ENCODE results near the gene TEX38.
"Not testable (repeated sequence)": the region's sequence is repeated elsewhere in the genome, so short reads cannot be mapped to it uniquely, and the experiment has no call there.

TEX38 gene
- 0 to 0.23 (median 0) reads per million in 4 donors for total RNA-seq

DNA sequence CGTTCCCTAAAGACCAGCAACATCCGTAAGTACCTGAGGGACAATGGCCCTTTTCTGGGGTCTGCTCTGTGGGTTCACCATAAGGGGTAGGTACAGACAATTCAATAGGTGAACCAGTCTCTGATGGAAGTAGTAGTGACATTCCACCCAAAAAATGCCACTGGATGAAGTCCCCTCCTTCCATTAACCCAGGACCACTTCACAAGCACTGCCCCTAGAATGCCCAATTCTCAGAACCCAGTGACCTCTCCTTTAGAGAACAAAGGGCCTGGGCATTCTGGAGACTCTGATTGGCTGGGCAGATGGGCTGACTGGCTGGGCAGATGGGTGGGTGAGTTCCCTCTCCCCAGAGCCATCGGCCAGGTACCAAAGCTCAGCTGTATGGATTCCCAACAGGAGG is at the start of gene TEX38:
Gene TEX38, plus strand, starts transcription at position 301 of the 400 bp plus-strand sequence. Its CDS starts 81 bp downstream, at position 382.
- DNase-seq: no peak

- DNase-seq: no peak
Measured at GRCh38 chr1:46621930-46622329, 49.7 kb upstream of the TEX38 start.

- DNase-seq: no peak
Measured at GRCh38 chr1:46622344-46622743, 49.3 kb upstream of the TEX38 start.

DNA sequence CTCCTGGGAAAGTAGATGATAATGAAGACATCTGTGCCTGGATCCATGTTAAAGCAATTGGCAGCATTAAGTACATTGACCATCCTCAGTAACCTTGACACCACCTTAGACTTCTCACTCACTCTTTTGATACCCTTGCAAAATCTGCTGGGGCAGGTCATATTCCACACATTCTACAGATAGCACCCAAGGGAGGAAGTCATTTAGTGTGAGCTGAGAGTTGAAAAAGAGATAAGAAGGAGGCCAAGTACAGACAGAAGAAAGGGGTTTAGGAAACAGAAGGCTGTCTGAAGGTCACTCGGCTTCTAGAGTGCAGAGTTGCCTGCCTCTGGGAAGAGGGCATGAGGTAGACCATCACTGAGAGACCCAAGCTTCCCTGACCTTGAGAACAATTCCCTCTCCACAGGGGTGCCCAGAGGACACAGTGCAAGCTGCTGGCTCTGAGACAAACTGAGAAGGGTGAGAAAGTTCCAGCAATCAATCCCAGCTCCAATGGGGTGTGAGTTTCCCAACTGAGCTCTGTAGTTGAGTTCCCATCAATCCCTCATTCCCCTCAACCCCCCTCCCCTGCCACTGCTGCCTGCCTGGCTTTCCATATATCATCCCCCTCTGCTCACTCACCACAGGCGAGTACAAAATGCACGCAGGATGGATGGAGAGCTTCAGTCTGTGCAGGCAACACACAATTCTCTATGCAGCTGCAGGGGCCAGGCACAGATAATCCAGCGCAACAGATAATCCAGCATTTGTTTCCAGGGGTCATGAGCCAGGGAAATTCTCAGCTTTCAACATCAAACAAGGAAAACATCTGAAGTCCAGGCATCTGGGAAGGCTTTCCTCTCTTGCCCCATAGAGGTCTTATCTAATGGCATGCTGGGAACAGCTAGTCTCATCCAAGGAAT is 47.7 kb upstream of the TEX38 start:
- DNase-seq: no peak

DNA sequence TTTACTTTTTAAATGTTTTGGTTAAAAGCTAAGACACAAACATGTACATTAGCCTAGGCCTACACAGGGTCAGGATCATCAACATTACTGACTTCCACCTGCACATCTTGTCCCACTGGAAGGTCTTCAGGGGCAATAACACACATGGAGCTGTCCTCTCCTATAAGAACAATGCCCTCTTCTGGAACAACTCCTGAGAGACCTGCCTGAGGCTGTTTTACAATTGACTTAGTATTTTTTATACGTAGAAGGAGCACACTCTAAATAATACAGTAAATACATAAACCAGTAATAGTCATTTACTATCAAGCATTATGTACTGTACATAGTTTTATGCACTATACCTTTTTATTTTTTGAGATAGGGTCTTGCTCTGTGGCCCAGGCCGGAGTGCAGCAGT is 40.9 kb upstream of the TEX38 start:
- DNase-seq: no peak

GRCh38 chr1:46635205-46635604 is 36.4 kb upstream of the TEX38 start:
- no peak for DNase-seq

GRCh38 chr1:46637444-46638083 is 34.1 kb upstream of the TEX38 start:
- no peak for DNase-seq

DNA sequence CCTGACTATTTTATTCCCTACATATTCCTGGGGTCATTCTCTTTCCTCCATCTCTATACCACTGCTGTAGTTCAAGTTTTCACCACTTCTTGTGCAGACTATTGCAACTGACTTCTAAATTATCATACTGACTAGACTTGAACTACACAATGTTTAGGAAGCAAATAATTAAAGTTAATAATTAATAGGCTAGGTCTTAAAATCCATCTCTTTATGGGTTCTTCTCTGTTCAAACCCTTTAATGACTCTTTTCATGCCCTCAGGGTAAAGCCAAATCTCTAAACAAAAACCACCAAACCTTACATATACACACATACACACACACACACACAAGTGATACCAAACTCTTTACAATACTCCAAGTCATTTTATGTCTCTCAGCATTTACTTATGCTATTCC is 32.7 kb upstream of the TEX38 start:
- DNase-seq: no peak

- DNase-seq: no peak
Measured at GRCh38 chr1:46639547-46639946, 32.1 kb upstream of the TEX38 start.

DNA sequence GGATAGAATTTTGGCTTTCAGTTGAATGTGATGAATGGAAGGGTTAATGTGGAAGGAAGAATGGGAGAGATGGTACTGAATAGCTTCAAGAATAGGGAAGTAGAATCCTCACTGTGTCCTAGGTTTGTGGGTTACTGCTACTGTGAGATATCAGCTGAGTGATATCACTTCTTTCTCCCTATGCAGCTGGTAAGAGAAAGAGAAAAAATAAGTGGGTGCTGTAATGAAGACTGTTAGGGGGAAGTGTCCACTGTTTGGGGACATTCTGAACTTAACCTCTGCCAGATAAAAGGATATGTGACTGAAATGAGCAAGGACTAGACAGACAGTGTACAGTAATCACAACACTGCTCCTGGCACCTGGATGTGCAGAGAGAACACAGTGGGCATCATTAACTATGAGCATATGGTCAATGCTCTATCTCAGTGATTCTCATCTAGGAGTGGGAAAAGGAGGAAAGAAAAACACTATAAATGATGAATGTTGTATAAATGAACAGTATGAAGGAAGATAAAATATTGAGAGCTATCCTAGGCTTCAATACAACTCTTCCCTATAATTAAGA is 29.5 kb upstream of the TEX38 start:
- no peak for DNase-seq

- DNase-seq: no peak
Measured at GRCh38 chr1:46643368-46643775, 28.3 kb upstream of the TEX38 start.

GRCh38 chr1:46645815-46646214 is 25.8 kb upstream of the TEX38 start:
- no peak for DNase-seq

- DNase-seq: no peak
Measured at GRCh38 chr1:46646331-46646730, 25.3 kb upstream of the TEX38 start.

DNA sequence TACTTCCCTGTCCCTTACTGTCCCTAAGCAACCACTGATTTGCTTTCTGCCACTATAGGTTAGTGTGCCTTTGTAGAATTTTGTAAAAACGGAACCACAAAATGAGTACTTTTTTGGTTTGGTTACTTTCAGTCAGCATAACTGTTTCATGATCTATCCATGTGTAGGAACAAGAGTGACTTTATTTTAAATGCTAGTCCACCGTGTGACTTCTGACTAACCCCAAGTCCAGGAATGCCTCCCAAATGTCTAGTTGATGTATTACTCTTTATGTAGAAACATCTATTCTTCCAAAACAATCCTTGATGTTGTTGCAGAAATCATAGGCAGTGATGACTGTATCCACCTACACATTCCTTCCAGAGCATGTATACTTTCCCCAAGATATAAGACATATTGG is 24.8 kb upstream of the TEX38 start:
- no peak for DNase-seq

DNA sequence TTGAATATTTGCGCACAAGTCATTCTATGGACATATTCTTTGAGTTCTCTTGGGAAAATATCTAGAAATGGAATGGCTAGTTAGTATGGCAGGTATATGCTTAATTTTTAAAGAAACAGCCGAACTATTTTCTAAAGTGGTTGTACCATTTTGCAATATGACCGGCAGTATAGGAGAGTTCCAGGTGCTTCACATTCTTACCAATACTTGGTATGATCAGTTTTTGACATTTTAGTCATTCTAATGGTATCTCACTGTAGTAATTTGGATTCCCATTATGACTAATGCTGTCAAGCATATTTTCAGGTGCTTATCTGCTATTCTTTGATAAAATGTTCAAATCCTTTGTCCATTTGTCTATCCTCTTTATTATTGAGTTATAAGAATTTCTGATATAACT is 24.0 kb upstream of the TEX38 start:
- no peak for DNase-seq

DNA sequence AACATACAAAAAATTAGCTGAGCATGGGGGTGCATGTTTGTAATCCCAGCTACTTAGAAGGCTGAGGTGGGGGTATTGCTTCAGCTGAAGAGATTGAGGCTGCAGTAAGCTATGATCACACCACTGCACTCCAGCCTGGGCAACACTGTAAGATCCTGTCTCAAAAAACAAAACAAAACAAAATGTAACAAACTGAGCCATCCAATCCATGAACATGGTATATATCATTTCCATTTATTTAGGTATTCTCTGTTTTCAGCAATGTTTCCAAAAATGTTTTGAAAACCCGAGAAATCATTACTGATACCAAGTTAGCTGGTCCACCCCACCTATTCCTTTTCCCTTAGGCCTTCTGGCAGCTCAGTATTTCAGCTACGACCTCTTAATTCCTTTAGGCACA is 21.9 kb upstream of the TEX38 start:
- no peak for DNase-seq

DNA sequence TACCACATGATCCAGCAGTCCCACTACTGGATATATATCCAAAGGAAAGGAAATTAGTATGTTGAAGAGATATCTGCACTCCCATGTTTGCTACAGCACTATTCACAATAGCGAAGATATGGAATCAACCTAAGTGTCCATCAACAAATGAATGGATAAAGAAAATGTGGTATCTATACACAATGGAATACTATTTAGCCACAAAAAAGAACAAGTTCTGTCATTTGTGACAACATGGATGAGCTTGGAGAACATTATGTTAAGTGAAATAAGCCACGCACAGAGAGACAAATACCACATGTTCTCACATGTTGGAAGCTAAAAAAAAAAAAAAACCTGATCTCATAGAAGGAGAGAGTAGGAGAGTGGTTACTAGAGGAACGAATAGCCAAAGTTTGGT is 21.2 kb upstream of the TEX38 start:
- DNase-seq: no peak

DNA sequence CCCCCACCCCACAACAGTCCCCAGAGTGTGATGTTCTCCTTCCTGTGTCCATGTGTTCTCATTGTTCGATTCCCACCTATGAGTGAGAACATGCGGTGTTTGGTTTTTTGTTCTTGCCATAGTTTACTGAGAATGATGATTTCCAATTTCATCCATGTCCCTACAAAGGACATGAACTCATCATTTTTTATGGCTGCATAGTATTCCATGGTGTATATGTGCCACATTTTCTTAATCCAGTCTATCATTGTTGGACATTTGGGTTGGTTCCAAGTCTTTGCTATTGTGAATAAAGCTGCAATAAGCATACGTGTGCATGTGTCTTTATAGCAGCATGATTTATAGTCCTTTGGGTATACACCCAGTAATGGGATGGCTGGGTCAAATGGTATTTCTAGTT is 20.5 kb upstream of the TEX38 start:
- not testable (repeated sequence) for DNase-seq

DNA sequence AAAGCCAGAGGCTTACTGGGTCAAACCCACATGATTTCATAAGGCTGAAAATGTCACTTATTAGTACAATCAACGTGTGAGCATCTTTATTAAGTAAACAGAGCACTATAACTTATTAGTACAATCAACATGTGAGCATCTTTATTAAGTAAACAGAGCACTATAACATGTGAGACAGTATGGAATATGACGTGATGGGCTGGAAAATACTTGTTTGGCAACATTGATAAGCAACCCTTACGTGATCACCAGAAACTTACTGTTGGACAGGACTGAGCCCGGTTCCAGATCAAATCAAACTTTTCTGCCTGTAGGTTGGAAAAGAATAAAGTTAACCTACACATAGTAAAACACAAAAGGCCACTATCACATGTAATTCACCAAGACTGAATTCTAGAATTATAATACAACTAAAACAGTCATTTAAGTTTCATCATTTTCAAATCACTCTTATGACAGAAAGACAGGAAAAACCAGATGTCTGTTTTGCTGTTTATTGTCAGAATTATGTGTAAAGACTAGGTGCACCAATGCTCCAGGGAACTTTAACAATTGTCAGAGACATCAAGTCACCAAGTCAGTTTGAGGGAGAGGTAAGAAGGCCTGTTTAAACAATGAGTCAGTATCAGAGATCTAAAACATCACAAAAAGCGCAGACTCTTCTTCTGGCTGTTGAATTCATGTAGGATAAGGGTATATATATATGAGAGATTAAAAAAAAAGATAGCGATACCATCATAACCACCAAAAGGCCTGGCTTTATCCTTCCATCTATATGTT is 19.1 kb upstream of the TEX38 start:
- DNase-seq: no peak

- DNase-seq: no peak
Measured at GRCh38 chr1:46653405-46653958, 18.2 kb upstream of the TEX38 start.

GRCh38 chr1:46654012-46654411 is 17.6 kb upstream of the TEX38 start:
- DNase-seq: no peak

DNA sequence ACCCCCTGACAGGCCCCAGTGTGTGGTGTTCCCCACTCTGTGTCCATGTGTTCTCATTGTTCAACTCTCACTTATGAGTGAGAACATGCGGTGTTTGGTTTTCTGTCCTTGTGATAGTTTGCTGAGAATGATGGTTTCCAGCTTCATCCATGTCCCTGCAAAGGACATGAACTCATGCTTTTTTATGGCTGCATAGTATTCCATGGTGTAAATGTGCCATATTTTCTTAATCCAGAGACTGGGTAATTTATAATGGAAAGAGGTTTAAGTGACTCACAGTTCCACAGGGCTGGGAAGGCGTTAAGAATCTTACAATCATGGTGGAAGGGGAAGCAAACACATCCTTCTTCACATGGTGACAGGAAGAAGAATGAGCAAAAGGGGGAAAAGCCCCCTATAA is 17.0 kb upstream of the TEX38 start:
- not testable (repeated sequence) for DNase-seq

DNA sequence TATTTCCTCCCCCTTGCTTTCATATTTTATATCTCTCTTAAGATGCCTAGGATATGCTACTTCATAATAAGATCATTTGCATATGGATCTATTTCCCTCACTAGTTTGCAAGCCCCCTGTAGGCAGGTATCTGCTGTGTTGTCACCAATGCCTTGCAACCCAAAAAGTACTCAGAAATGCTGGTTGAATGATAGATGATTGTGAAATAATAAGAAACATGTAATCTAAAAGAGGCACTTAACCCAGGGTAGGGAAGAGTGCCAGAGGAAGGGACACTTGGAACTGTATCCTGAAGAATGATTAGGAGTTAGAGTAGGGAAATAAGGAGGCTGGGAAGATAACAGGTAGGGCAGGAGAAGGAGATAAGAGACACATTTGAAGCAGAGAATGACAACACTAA is 15.8 kb upstream of the TEX38 start:
- no peak for DNase-seq

Measured in T-helper 1 cell (primary cell).